Spleen (tissue), 7 donors: Measurements from ENCODE around the gene NFAT5.

Experiments used
- CTCF ChIP-seq, 11 experiments: fragments of 200-600 bp in 7 of 11; fragments of 450-650 bp in 4 of 11; sonication (generic) in 4 of 11; IDR thresholded peaks in 8 of 11; conservative IDR thresholded peaks in 3 of 11; 1 replicate in 7 of 11; 2 replicates in 4 of 11; pipeline versions ENCODE4 v1.4.0 to v1.8.0; 2016 to 2021; ENCODE audit warnings: antibody characterized with exemption in 11 of 11, inconsistent platforms in 4 of 11, mild to moderate bottlenecking in 1 of 11
- POLR2A ChIP-seq, 3 donors: fragments of 450-650 bp; IDR thresholded peaks; one replicate each; pipeline ENCODE4 v1.5.1; 2017; ENCODE audit warnings: antibody characterized with exemption in 3 of 3, mild to moderate bottlenecking in 1 of 3
- donor health status: DM: no; HTN: no; CAD: no; lungs with moderate emphysema.
- donor health status: DM: no; HTN: no; CAD: no.
- donor health status: DM: no; HTN: no; CAD: no.

- TF ChIP-seq CTCF (IDR thresholded peaks at IDR 0.05 in 8 of 11, conservative IDR thresholded peaks at IDR 0.05 in 3 of 11) (no peak), POLR2A (IDR thresholded peaks at IDR 0.05) (no peak)
Measured at GRCh38 chr16:69691980-69692911, 126.5 kb downstream of the NFAT5 start.
